ENCODE results near the gene ANO1. TPM values are rescaled to one million over a fixed set of nuclear protein-coding genes. Genes with fewer than 3 reads are reported as not detected.

The ANO1 gene
- total and polyA plus RNA-seq, 4 donors: 25.5 to 136 (median 69.8) TPM

- Histone ChIP-seq H3K36me3 (ENCODE audit: control insufficient read depth in 1 of 2, insufficient read depth in 2 of 2, low read length in 1 of 2) (peaks cover 0 to 2% of the 10 kb centered on the region in 2 donors), H3K27me3 (ENCODE audit: control insufficient read depth in 1 of 2, insufficient read depth in 2 of 2, low read length in 1 of 2) (no peaks in the 10 kb centered on the region), H3K27ac (ENCODE audit: low read depth in 1 of 2, low read length in 2 of 2) (peak overlapping the region in 1 of 2 donors; percentile 86), H3K4me3 (ENCODE audit: low read length in 2 of 2) (no peak overlapping the region), H3K9me3 (ENCODE audit: control insufficient read depth, low read length) (no peaks in the 10 kb centered on the region), H3K4me1 (ENCODE audit: control insufficient read depth in 1 of 2, insufficient read depth in 2 of 2, low read length in 2 of 2) (peaks cover 0 to 1% of the 10 kb centered on the region in 2 donors)
- no peak for ATAC-seq (ENCODE audit: low FRiP score)
- intact Hi-C loops (cut with DNase I): loop anchor here in 1 of 2 donors (10.0 kb wide), 1 partner anchor 193 kb away; no protein-coding TSS in a partner anchor
- WGBS, 2 donors: 19 to 21% methylated on average over 11 of the region's 11 CpGs
- DNase-seq: no peak
Measured at GRCh38 chr11:70108250-70108649, 30.1 kb downstream of the ANO1 start.

- H3K9me3 ChIP-seq (ENCODE audit: control insufficient read depth, low read length): no peaks in the 10 kb centered on the region
- DNase-seq (no peak), ATAC-seq (ENCODE audit: low FRiP score) (no peak)
- peaks cover 0 to 2% of the 10 kb centered on the region in 2 donors for H3K36me3 ChIP-seq (ENCODE audit: control insufficient read depth in 1 of 2, insufficient read depth in 2 of 2, low read length in 1 of 2)
- H3K27me3 ChIP-seq (ENCODE audit: control insufficient read depth in 1 of 2, insufficient read depth in 2 of 2, low read length in 1 of 2): no peaks in the 10 kb centered on the region
- peaks cover 0 to 1% of the 10 kb centered on the region in 2 donors for H3K4me1 ChIP-seq (ENCODE audit: control insufficient read depth in 1 of 2, insufficient read depth in 2 of 2, low read length in 2 of 2)
- intact Hi-C loops (cut with DNase I): loop anchor here in 1 of 2 donors (10.0 kb wide), 1 partner anchor 194 kb away; no protein-coding TSS in a partner anchor
- 64 to 77% methylated on average over 7 of the region's 7 CpGs for WGBS, 2 donors
- no peak overlapping the region for H3K4me3 ChIP-seq (ENCODE audit: low read length in 2 of 2)
- H3K27ac ChIP-seq (ENCODE audit: low read depth in 1 of 2, low read length in 2 of 2): peak overlapping the region in 1 of 2 donors; percentile 49
Measured at GRCh38 chr11:70109006-70109405, 30.9 kb downstream of the ANO1 start.

DNA sequence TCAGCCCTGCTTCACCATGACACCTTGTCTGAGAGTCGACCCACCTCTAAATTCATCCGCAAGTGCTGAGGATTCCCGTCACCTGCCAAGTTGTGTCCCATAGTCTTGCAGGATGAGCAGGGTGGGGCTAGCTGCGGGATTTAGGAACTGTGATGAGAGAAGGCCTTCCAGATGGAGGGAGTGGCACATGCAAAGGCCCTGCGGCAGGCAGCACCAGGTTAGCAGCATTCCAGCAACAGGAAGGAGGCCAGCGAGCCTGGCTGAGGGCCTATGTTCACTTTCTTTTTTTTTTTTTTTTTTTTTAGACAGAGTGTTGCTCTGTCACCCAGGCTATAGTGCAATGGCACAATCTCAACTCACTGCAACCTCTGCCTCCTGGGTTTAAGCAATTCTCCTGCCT is 31.8 kb downstream of the ANO1 start:
- H3K4me1 ChIP-seq (ENCODE audit: control insufficient read depth in 1 of 2, insufficient read depth in 2 of 2, low read length in 2 of 2): peaks cover 0 to 1% of the 10 kb centered on the region in 2 donors
- no peak overlapping the region for H3K27ac ChIP-seq (ENCODE audit: low read depth in 1 of 2, low read length in 2 of 2)
- no peaks in the 10 kb centered on the region for H3K9me3 ChIP-seq (ENCODE audit: control insufficient read depth, low read length)
- DNase-seq (no peak), ATAC-seq (ENCODE audit: low FRiP score) (no peak)
- intact Hi-C loops (cut with DNase I): loop anchor here in 1 of 2 donors (10.0 kb wide), 1 partner anchor 195 kb away; no protein-coding TSS in a partner anchor
- 79 to 90% methylated on average over 6 of the region's 6 CpGs for WGBS, 2 donors
- no peak overlapping the region for H3K4me3 ChIP-seq (ENCODE audit: low read length in 2 of 2)
- peaks cover 0 to 2% of the 10 kb centered on the region in 2 donors for H3K36me3 ChIP-seq (ENCODE audit: control insufficient read depth in 1 of 2, insufficient read depth in 2 of 2, low read length in 1 of 2)
- no peaks in the 10 kb centered on the region for H3K27me3 ChIP-seq (ENCODE audit: control insufficient read depth in 1 of 2, insufficient read depth in 2 of 2, low read length in 1 of 2)

DNA sequence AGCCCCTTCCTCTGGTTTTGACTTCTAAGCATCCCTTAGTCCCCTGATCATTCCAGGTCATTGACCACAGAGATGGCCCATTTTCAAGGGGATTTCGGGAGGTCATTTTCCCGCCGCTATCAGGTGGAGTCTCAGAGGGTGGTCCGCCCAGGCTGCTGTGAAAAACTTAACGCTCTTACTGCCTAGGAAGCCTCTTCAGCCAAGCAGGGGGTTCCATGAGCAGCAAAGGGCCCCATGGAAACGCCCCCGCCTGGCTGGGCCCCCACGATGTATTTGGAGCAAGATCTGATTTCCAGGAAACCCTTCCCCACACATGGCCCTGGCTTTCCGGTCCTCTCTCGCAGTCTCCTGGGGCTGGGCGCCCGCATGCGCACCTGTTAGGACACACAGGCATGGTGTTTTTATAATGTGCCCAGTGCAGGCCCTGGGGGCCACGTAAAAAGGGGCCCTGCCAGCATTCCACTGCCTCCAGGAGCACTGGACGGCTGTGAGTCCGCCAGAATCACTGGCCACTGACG is 32.5 kb downstream of the ANO1 start:
- no peaks in the 10 kb centered on the region for H3K9me3 ChIP-seq (ENCODE audit: control insufficient read depth, low read length)
- intact Hi-C loops (cut with DNase I): no loop called here
- no peak overlapping the region for H3K27ac ChIP-seq (ENCODE audit: low read depth in 1 of 2, low read length in 2 of 2)
- DNase-seq (no peak), ATAC-seq (ENCODE audit: low FRiP score) (no peak)
- peaks cover 0 to 1% of the 10 kb centered on the region in 2 donors for H3K4me1 ChIP-seq (ENCODE audit: control insufficient read depth in 1 of 2, insufficient read depth in 2 of 2, low read length in 2 of 2)
- no peaks in the 10 kb centered on the region for H3K27me3 ChIP-seq (ENCODE audit: control insufficient read depth in 1 of 2, insufficient read depth in 2 of 2, low read length in 1 of 2)
- WGBS, 2 donors: 83 to 85% methylated on average over 17 of the region's 17 CpGs
- peaks cover 0 to 2% of the 10 kb centered on the region in 2 donors for H3K36me3 ChIP-seq (ENCODE audit: control insufficient read depth in 1 of 2, insufficient read depth in 2 of 2, low read length in 1 of 2)
- H3K4me3 ChIP-seq (ENCODE audit: low read length in 2 of 2): no peak overlapping the region

GRCh38 chr11:70111269-70112016 is 33.3 kb downstream of the ANO1 start:
- Histone ChIP-seq H3K4me1 (ENCODE audit: control insufficient read depth in 1 of 2, insufficient read depth in 2 of 2, low read length in 2 of 2) (peaks cover 0 to 1% of the 10 kb centered on the region in 2 donors), H3K27ac (ENCODE audit: low read depth in 1 of 2, low read length in 2 of 2) (no peak overlapping the region), H3K27me3 (ENCODE audit: control insufficient read depth in 1 of 2, insufficient read depth in 2 of 2, low read length in 1 of 2) (no peaks in the 10 kb centered on the region), H3K36me3 (ENCODE audit: control insufficient read depth in 1 of 2, insufficient read depth in 2 of 2, low read length in 1 of 2) (peaks cover 0 to 2% of the 10 kb centered on the region in 2 donors), H3K9me3 (ENCODE audit: control insufficient read depth, low read length) (no peaks in the 10 kb centered on the region), H3K4me3 (ENCODE audit: low read length in 2 of 2) (no peak overlapping the region)
- ATAC-seq (ENCODE audit: low FRiP score) (peak; percentile 14), DNase-seq (peak in 1 of 2 donors; percentile 68)
- 65 to 67% methylated on average over 29 of the region's 29 CpGs for WGBS, 2 donors
- intact Hi-C loops (cut with DNase I): no loop called here

- ATAC-seq (ENCODE audit: low FRiP score) (peak; percentile 19), DNase-seq (no peak)
- intact Hi-C loops (cut with DNase I): no loop called here
- Histone ChIP-seq H3K27ac (ENCODE audit: low read depth in 1 of 2, low read length in 2 of 2) (no peak overlapping the region), H3K27me3 (ENCODE audit: control insufficient read depth in 1 of 2, insufficient read depth in 2 of 2, low read length in 1 of 2) (no peaks in the 10 kb centered on the region), H3K36me3 (ENCODE audit: control insufficient read depth in 1 of 2, insufficient read depth in 2 of 2, low read length in 1 of 2) (peaks cover 0 to 2% of the 10 kb centered on the region in 2 donors), H3K4me3 (ENCODE audit: low read length in 2 of 2) (no peak overlapping the region), H3K9me3 (ENCODE audit: control insufficient read depth, low read length) (no peaks in the 10 kb centered on the region), H3K4me1 (ENCODE audit: control insufficient read depth in 1 of 2, insufficient read depth in 2 of 2, low read length in 2 of 2) (peaks cover 0 to 1% of the 10 kb centered on the region in 2 donors)
- WGBS, 2 donors: 47 to 50% methylated on average over 5 of the region's 5 CpGs
Measured at GRCh38 chr11:70112017-70112434, 33.9 kb downstream of the ANO1 start.

DNA sequence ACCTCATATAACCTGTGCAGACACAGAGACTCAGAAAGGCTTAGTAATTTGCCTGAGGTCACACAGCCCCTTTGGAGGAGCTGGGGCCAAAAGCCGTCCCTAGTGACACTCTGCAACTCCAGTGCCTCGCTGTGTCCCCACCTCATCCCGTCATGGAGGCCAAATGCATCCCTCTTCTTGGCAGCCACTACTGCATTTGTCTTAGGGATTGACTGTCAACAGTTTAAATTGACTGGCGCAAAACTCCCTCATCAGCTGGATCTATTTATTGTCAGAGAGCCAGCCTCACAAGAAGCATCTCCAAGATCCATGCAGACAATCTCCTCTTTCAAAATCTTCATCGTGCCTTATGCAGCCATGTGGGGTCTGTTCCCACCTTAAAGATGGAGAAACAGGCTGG is 35.7 kb downstream of the ANO1 start:
- ATAC-seq (ENCODE audit: low FRiP score): no peak
- H3K4me3 ChIP-seq (ENCODE audit: low read length in 2 of 2): no peak overlapping the region
- no peaks in the 10 kb centered on the region for H3K4me1 ChIP-seq (ENCODE audit: control insufficient read depth in 1 of 2, insufficient read depth in 2 of 2, low read length in 2 of 2)
- peaks cover 0 to 4% of the 10 kb centered on the region in 2 donors for H3K36me3 ChIP-seq (ENCODE audit: control insufficient read depth in 1 of 2, insufficient read depth in 2 of 2, low read length in 1 of 2)
- WGBS, 2 donors: 79 to 80% methylated on average over 5 of the region's 5 CpGs
- H3K9me3 ChIP-seq (ENCODE audit: control insufficient read depth, low read length): no peaks in the 10 kb centered on the region
- H3K27ac ChIP-seq (ENCODE audit: low read depth in 1 of 2, low read length in 2 of 2): no peak overlapping the region
- intact Hi-C loops (cut with DNase I): no loop called here
- no peaks in the 10 kb centered on the region for H3K27me3 ChIP-seq (ENCODE audit: control insufficient read depth in 1 of 2, insufficient read depth in 2 of 2, low read length in 1 of 2)
- DNase-seq: no peak

DNA sequence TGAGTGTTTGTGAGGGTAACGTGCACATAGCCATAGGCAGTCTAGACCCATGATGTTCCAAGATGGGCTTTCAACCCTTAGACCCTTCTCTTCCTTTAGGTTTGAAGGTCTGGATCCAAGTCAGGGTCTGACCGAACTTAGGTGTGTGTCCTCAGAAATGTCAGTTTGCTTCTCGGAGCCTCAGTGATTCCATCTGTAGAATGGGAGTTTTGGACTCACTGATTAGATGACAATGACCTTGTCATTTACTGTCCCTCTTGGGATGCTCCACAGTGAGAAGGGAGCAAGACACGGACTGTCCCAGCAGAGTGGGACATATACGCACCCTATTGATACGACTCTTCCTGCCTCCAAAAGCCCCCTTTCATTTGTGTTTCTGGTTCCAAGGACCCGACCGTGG is 37.7 kb downstream of the ANO1 start:
- Histone ChIP-seq H3K27ac (ENCODE audit: low read depth in 1 of 2, low read length in 2 of 2) (no peak overlapping the region), H3K27me3 (ENCODE audit: control insufficient read depth in 1 of 2, insufficient read depth in 2 of 2, low read length in 1 of 2) (no peaks in the 10 kb centered on the region), H3K4me1 (ENCODE audit: control insufficient read depth in 1 of 2, insufficient read depth in 2 of 2, low read length in 2 of 2) (no peaks in the 10 kb centered on the region), H3K36me3 (ENCODE audit: control insufficient read depth in 1 of 2, insufficient read depth in 2 of 2, low read length in 1 of 2) (peaks cover 0 to 4% of the 10 kb centered on the region in 2 donors), H3K9me3 (ENCODE audit: control insufficient read depth, low read length) (no peaks in the 10 kb centered on the region), H3K4me3 (ENCODE audit: low read length in 2 of 2) (no peak overlapping the region)
- ATAC-seq (ENCODE audit: low FRiP score): no peak
- DNase-seq: no peak
- WGBS, 2 donors: 93 to 95% methylated on average over 8 of the region's 8 CpGs
- intact Hi-C loops (cut with DNase I): no loop called here

Measured in aorta (tissue), 5 donors.